ENCODE results near the gene CDK5RAP3.

DNA sequence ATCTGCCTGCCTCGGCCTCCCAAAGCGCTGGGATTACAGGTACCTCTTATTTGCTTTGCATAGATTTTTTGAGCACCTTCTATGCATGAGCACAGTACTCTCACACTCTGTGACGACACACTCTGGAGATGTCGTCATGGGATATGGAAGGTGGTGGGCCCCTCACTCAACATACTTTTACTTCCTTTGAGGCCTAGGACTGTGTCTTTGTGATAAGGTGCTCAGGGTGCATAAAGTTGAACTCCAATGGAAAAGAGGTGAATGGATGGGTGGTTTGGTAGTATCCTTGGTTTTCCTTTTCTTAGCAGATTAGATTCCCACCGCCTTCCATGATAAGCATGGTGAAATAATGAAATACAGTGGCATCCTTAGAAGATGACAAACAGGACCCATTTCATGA lies 6.1 kb upstream of the CDK5RAP3 start:
- TF ChIP-seq POLR2AphosphoS5 (IDR thresholded peaks at IDR 0.05; ENCODE audit: low read depth, low read length) (no peak), POLR2A (IDR thresholded peaks at IDR 0.05; ENCODE audit: low read depth, low read length) (no peak), TAF1 (IDR thresholded peaks at IDR 0.05; ENCODE audit: borderline replicate concordance, low read depth, low read length) (no peak)
